Loucy (cell line): ENCODE results near the gene PUSL1.

Source experiments
- CTCF ChIP-seq: fragments of 200-600 bp; sonication (generic); conservative IDR thresholded peaks from 2 replicates; pipeline ENCODE4 v1.5.1; 2014; ENCODE audit warnings: mild to moderate bottlenecking, antibody characterized with exemption, low read length
- EZH2phosphoT487 ChIP-seq: fragments of 200-600 bp; IDR thresholded peaks from 2 replicates; pipeline ENCODE4 v1.6.1; 2018; ENCODE audit warnings: antibody characterized with exemption, mild to moderate bottlenecking, moderate library complexity, borderline replicate concordance

GRCh38 chr1:1273512-1274298 lies 34.7 kb upstream of the PUSL1 start, which contains the start of gene UBE2J2:
- TF ChIP-seq CTCF (peak; percentile 5; the same call in 1 of the 2 replicates), EZH2phosphoT487 (no peak)
